ENCODE measurements around the gene LAMC3.

DNA sequence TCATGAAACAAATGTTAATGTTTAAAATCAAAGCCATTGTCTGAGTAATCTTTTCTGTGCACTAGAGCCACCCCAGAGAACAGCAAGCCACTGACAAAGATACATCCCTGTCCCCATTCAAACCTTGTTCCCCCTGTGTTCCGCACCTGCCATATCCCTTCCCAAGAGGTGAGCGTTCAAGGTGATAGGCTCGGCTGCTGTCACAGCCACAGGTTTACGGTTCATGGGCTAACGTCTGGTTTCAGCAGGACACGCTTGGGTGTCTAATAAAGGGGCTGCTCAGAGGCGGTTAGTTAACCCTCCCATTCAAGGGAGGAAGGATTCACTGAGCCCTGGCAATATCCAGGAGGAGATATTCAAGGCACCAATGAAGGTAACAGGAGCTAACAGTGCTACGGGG, 24.5 kb upstream of the LAMC3 start:
- TF ChIP-seq POLR2AphosphoS5 (IDR thresholded peaks at IDR 0.05; ENCODE audit: low read depth, low read length) (no peak), POLR2A (IDR thresholded peaks at IDR 0.05; ENCODE audit: low read depth, low read length) (no peak)

Measured in GM12892 (cell line).